GM18519 (cell line): ENCODE measurements around the gene ERP44.
"Not testable (repeated sequence)": the region's sequence is repeated elsewhere in the genome, so short reads cannot be mapped to it uniquely, and the experiment has no call there.

ENCODE experiments used
- ATAC-seq: cut with Tn5 transposase; IDR thresholded peaks from one replicate; pipeline ENCODE4 v1.9.1; 2021; ENCODE audit warnings: mild to moderate bottlenecking, moderate library complexity; ENCODE audit not compliant: unreplicated experiment, low FRiP score

Gene ERP44

GRCh38 chr9:100070104-100071041 is 28.4 kb downstream of the ERP44 start:
- ATAC-seq = no peak

GRCh38 chr9:100069068-100069467 is 29.7 kb downstream of the ERP44 start:
- ATAC-seq = not testable (repeated sequence)

- ATAC-seq = not testable (repeated sequence)
Measured at GRCh38 chr9:100067990-100068389, 30.8 kb downstream of the ERP44 start.

GRCh38 chr9:100066539-100066938 is 32.3 kb downstream of the ERP44 start:
- ATAC-seq = no peak

- no peak for ATAC-seq
Measured at GRCh38 chr9:100064872-100065581, 33.8 kb downstream of the ERP44 start.

- no peak for ATAC-seq
Measured at GRCh38 chr9:100063185-100063584, 35.6 kb downstream of the ERP44 start.

GRCh38 chr9:100062683-100063082 is 36.1 kb downstream of the ERP44 start:
- not testable (repeated sequence) for ATAC-seq

- peak; percentile 74 for ATAC-seq
Measured at GRCh38 chr9:100058699-100059579, 39.9 kb downstream of the ERP44 start.

- no peak for ATAC-seq
Measured at GRCh38 chr9:100057624-100058023, 41.2 kb downstream of the ERP44 start.

GRCh38 chr9:100056561-100056960 is 42.2 kb downstream of the ERP44 start:
- no peak for ATAC-seq

- no peak for ATAC-seq
Measured at GRCh38 chr9:100052375-100052774, 46.4 kb downstream of the ERP44 start.

GRCh38 chr9:100049551-100049950 is 49.2 kb downstream of the ERP44 start:
- ATAC-seq = no peak

- no peak for ATAC-seq
Measured at GRCh38 chr9:100038472-100038871, 60.3 kb downstream of the ERP44 start.

GRCh38 chr9:100033877-100034551 is 64.8 kb downstream of the ERP44 start:
- no peak for ATAC-seq

GRCh38 chr9:100030548-100030947 is 68.3 kb downstream of the ERP44 start:
- no peak for ATAC-seq

- no peak for ATAC-seq
Measured at GRCh38 chr9:100029251-100029650, 69.5 kb downstream of the ERP44 start.

- ATAC-seq = peak; percentile 77
Measured at GRCh38 chr9:100028201-100028784, 70.5 kb downstream of the ERP44 start.

GRCh38 chr9:100027543-100027942 is 71.3 kb downstream of the ERP44 start:
- no peak for ATAC-seq

GRCh38 chr9:100021931-100022330 is 76.9 kb downstream of the ERP44 start:
- no peak for ATAC-seq
